ENCODE results near the gene IGSF6.
A peak's percentile ranks its signal among the peaks of the same experiment; 100 is the strongest.
"Not testable (repeated sequence)": the region's sequence is repeated elsewhere in the genome, so short reads cannot be mapped to it uniquely, and the experiment has no call there.

Gene IGSF6

GRCh38 chr16:21637032-21637968 is 15.1 kb downstream of the IGSF6 start:
- Histone ChIP-seq H3K4me3 (ENCODE audit: low read depth, low read length) (no peak overlapping the region), H3K27me3 (replicated peaks) (no peaks in the 10 kb centered on the region), H3K27ac (no peak overlapping the region), H3K36me3 (replicated peaks) (no peaks in the 10 kb centered on the region)
- in situ Hi-C loops (cut with HindIII; ENCODE audit: low pct_ligation_motif_present, low sequenced_read_pairs) = no loop called here
- no peak for DNase-seq
- TF ChIP-seq, protein P1, sequence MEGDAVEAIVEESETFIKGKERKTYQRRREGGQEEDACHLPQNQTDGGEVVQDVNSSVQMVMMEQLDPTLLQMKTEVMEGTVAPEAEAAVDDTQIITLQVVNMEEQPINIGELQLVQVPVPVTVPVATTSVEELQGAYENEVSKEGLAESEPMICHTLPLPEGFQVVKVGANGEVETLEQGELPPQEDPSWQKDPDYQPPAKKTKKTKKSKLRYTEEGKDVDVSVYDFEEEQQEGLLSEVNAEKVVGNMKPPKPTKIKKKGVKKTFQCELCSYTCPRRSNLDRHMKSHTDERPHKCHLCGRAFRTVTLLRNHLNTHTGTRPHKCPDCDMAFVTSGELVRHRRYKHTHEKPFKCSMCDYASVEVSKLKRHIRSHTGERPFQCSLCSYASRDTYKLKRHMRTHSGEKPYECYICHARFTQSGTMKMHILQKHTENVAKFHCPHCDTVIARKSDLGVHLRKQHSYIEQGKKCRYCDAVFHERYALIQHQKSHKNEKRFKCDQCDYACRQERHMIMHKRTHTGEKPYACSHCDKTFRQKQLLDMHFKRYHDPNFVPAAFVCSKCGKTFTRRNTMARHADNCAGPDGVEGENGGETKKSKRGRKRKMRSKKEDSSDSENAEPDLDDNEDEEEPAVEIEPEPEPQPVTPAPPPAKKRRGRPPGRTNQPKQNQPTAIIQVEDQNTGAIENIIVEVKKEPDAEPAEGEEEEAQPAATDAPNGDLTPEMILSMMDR (IDR thresholded peaks at IDR 0.05; ENCODE audit: low read depth, low read length, missing control alignments) = no peak

GRCh38 chr16:21635694-21636093 is 16.7 kb downstream of the IGSF6 start:
- H3K27me3 ChIP-seq (replicated peaks); DNase-seq; H3K36me3 ChIP-seq (replicated peaks); H3K27ac ChIP-seq; in situ Hi-C loops (cut with HindIII; ENCODE audit: low pct_ligation_motif_present, low sequenced_read_pairs); H3K4me3 ChIP-seq (ENCODE audit: low read depth, low read length): not testable (repeated sequence)

DNA sequence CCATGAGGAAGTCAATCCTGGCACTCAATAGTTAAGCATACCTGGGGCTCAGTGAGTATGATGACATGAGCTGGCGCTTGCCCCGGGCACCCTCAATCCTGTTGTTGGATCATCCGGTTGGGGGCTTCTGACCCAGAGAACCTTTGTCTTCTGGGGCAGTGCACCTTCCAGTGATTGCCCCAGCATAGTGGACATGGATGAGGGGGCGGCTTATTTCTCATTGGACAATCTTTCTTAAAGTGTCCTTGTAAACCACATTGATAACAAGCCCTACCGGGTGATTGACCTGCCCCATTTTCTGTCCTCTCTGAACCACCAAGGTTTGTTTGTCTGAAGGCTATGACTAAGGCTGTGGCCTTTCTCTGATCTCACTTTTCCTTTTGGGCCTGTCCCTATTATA is 18.2 kb downstream of the IGSF6 start:
- H3K36me3 ChIP-seq (replicated peaks) = peaks cover 7% of the 10 kb centered on the region
- no peak overlapping the region for H3K4me3 ChIP-seq (ENCODE audit: low read depth, low read length)

GRCh38 chr16:21631951-21632575 is 20.3 kb downstream of the IGSF6 start:
- H3K27ac ChIP-seq; in situ Hi-C loops (cut with HindIII; ENCODE audit: low pct_ligation_motif_present, low sequenced_read_pairs); H3K27me3 ChIP-seq (replicated peaks); DNase-seq; H3K36me3 ChIP-seq (replicated peaks); H3K4me3 ChIP-seq (ENCODE audit: low read depth, low read length): not testable (repeated sequence)

More for the DNA sequence above, 18.2 kb downstream of the IGSF6 start:
- in situ Hi-C loops (cut with HindIII; ENCODE audit: low pct_ligation_motif_present, low sequenced_read_pairs) = no loop called here
- TF ChIP-seq, protein P1 (IDR thresholded peaks at IDR 0.05; ENCODE audit: low read depth, low read length, missing control alignments) = no peak
- DNase-seq = no peak
- no peak overlapping the region for H3K27ac ChIP-seq
- no peaks in the 10 kb centered on the region for H3K27me3 ChIP-seq (replicated peaks)

DNA sequence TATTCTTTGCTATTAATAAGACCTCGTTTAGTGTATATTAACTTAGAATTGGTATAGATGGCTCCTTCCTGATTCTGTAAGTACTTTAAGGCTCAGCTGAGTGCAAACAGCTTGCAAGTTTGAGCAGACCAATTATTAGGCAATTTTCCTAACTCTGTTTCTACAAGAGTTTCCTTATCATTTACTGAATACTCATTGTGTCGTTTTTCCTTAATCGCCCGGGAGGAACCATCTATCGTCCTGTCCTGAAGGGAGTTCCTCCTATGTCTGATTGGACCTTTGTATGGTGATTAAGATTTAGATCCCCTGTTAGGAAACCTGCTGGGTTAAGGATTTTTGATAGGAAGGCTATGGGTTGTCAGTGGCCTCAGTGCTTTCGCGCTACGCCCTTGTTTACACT is 21.0 kb downstream of the IGSF6 start:
- H3K27ac ChIP-seq; H3K4me3 ChIP-seq (ENCODE audit: low read depth, low read length); H3K36me3 ChIP-seq (replicated peaks); H3K27me3 ChIP-seq (replicated peaks); DNase-seq; in situ Hi-C loops (cut with HindIII; ENCODE audit: low pct_ligation_motif_present, low sequenced_read_pairs): not testable (repeated sequence)

DNA sequence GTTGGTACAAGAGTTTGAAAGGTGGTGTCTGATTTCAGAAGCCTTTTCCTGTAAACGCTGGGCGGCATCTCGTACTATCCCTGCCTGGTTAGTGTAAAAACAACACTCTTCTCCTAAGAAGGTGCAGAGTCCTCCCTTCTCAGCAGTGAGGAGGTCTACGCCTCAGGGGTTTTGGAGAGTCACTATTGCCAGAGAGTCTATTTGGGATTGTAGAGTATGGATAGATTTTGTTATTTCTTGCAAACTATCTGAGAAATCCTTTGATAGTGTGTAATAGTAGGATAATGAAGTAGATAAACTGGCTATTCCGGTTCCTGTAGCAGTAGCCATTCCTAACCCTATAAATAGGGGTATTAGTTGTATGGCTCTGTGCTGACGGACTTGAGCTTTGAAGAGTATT is 21.5 kb downstream of the IGSF6 start:
- H3K27me3 ChIP-seq (replicated peaks); H3K4me3 ChIP-seq (ENCODE audit: low read depth, low read length); in situ Hi-C loops (cut with HindIII; ENCODE audit: low pct_ligation_motif_present, low sequenced_read_pairs); H3K36me3 ChIP-seq (replicated peaks); DNase-seq; H3K27ac ChIP-seq: not testable (repeated sequence)

DNA sequence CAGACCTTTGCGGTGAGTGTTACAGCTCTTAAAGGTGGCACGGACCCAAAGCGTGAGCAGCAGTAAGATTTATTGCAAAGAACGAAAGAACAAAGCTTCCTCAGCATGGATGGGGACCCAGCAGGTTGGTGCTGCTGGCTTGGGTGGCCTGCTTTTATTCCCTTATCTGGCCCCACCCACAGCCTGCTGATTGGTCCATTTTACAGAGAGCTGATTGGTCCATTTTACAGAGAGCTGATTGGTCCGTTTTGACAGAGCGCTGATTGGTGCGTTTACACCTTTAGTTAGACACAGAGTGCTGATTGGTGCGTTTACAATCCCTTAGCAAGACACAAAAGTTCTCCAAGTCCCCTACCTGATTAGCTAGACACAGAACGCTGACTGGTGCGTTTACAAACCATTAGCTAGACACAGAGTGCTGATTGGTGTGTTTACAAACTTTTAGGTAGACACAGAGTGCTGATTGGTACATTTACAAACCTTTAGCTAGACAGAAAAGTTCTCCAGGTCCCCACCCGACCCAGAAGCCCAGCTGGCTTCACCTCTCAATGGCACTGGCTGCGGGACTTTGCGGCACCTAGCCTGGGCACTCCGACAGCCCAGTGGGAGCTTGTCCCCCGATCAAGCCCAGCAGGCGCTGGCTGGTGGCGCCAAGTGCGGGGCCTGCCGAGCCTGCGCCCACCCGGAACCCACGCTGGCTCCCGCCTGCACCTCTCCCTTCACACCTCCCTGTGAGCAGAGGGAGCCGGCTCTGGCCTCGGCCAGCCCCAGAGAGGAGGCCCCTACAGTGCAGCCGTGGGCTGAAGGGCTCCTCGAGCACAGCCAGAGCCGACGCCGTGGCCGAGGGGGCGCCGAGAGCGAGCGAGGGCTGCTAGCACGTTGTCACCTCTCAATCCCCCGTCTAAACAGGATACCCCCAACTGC is 22.5 kb downstream of the IGSF6 start:
- H3K27ac ChIP-seq; in situ Hi-C loops (cut with HindIII; ENCODE audit: low pct_ligation_motif_present, low sequenced_read_pairs); H3K4me3 ChIP-seq (ENCODE audit: low read depth, low read length); DNase-seq; H3K27me3 ChIP-seq (replicated peaks): not testable (repeated sequence)
- peaks cover 10% of the 10 kb centered on the region for H3K36me3 ChIP-seq (replicated peaks)

DNA sequence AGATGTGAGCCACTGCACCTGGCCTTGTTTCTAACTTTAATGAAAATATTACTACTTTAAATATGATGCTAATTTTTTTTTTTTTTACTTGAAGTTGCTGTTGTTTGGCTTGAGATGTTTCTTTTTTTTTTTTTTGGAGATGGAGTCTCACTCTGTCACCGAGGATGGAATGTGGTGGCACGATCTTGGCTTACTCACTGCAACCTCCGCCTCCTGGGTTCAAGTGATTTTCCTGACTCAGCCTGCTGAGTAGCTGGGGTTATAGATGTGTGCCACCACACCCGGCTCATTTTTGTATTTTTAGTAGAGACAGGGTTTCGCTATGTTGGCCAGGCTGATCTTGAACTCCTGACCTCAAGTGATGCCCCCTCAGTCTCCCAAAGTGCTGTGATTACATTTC is 23.6 kb downstream of the IGSF6 start:
- TF ChIP-seq, protein P1 (IDR thresholded peaks at IDR 0.05; ENCODE audit: low read depth, low read length, missing control alignments) = no peak
- Histone ChIP-seq H3K4me3 (ENCODE audit: low read depth, low read length) (no peak overlapping the region), H3K27ac (peak overlapping the region; percentile 85), H3K36me3 (replicated peaks) (peaks cover 10% of the 10 kb centered on the region), H3K27me3 (replicated peaks) (no peaks in the 10 kb centered on the region)
- in situ Hi-C loops (cut with HindIII; ENCODE audit: low pct_ligation_motif_present, low sequenced_read_pairs) = no loop called here
- peak; percentile 69 for DNase-seq

Measured in brain microvascular endothelial cell (primary cell).